GM19397 (cell line): ENCODE data around the gene FAM43B.

Experiments used
- ATAC-seq: cut with Tn5 transposase; IDR thresholded peaks from one replicate; pipeline ENCODE4 v1.9.1; 2021; ENCODE audit warnings: mild to moderate bottlenecking, moderate library complexity; ENCODE audit not compliant: unreplicated experiment

The FAM43B gene

DNA sequence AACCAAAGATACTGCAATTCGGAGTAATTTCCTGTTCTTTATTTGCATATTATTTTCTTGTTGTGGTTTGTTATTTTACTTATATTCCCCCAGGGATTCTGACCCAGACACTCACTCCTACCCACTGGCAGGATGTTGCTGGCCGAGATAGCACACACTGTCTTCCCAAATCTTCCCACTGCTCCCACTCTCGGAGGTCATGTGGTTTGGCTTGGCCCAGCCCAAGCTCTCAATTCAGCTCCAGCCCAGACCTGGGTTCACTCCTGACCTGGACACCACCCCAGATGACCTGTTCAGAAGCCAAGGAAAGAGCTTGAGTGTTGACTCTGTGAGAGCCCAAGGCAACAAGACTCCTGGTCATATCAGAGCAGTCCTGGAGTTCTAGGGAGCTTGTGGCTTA is 1.2 kb upstream of the FAM43B start:
- no peak for ATAC-seq

DNA sequence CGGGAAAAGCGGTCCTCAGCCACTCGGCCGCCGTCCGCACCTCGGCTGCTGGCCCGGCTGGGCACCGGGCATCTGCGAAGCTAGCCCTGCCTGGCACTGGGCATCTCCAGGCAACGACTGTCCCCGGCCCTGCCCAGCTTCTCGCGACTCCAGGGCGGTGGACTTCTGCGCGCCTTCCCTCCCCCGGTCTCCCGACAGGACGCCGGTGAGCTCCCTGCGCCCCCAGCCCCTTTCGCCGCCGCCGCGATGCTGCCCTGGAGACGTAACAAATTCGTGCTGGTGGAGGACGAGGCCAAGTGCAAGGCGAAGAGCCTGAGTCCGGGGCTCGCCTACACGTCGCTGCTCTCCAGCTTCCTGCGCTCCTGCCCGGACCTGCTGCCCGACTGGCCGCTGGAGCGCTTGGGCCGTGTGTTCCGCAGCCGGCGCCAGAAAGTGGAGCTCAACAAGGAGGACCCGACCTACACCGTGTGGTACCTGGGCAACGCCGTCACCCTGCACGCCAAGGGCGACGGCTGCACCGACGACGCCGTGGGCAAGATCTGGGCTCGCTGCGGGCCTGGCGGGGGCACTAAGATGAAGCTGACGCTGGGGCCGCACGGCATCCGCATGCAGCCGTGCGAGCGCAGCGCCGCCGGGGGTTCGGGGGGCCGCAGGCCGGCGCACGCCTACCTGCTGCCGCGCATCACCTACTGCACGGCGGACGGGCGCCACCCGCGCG is 514 bp downstream of the FAM43B start:
- ATAC-seq, result no peak

- ATAC-seq, result no peak
Observed at GRCh38 chr1:20555025-20555757, 2.8 kb downstream of the FAM43B start.

- ATAC-seq, result no peak
Observed at GRCh38 chr1:20555758-20556120, 3.4 kb downstream of the FAM43B start.

DNA sequence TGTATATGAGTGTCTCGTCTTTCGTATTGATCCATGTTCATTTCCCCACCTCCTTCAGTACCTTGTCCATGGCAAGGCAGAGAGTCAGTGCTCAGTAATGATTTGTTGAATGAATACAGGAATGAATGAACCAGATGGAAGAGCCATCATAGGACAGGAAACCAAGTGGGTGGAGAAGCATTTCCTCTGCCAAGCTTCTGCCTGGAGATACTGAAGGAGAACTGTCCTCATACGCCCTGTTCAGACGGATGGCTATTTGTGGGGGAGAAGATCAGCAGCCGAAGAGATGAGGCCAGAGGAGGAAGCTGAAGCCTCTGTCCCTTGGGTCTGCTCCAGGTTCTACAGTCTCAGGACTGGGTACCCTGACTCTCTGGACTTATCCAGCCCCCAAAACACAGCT is 5.8 kb downstream of the FAM43B start:
- no peak for ATAC-seq

- ATAC-seq, result no peak
Observed at GRCh38 chr1:20560966-20561365, 8.6 kb downstream of the FAM43B start.

DNA sequence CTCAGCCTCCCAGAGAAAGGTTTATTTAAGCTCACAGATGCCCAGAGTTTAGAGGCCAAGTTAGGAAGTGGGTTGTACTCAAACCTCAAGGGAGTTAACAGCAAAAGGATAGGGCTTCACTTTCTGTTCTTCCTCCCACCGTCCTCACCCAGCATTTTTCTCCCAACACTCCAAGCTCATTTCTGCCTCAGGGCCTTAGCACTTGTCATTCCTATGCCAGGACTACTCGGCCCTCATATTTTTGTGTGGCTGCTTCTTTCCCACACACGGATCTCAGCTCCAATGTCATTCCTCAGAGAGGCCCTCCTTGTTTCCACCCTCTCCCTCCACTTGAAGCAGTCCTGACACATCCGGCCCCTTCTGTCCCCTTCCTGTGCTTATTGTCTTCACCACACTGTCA is 12.9 kb downstream of the FAM43B start:
- no peak for ATAC-seq

DNA sequence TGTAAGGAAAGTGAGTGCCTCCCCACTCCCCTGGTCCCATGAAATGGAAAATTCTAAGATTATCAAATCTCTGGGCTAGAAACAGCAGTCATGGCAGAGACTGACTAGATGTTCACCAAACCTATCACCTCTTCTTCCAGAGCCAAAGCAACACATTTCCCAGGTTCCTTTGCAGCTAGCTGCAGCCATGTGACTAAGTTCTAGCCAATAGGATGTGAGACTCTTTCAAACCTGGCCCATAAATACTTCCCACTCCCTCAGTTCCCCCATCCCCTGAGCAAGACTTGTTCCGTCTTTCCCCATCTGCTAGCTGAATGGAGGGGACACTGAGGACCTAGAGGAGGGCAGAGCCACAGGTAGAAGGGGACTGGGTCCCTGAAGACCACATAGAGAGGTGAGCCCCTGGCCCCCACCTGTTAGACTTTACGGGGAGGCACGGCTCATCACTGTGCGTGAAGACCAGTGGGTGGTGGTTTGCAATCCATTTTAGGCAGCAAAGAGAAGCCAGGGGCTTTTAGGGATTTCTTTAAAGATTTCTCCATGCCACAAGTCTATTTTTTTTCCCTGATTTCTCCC is 17.2 kb downstream of the FAM43B start:
- no peak for ATAC-seq

DNA sequence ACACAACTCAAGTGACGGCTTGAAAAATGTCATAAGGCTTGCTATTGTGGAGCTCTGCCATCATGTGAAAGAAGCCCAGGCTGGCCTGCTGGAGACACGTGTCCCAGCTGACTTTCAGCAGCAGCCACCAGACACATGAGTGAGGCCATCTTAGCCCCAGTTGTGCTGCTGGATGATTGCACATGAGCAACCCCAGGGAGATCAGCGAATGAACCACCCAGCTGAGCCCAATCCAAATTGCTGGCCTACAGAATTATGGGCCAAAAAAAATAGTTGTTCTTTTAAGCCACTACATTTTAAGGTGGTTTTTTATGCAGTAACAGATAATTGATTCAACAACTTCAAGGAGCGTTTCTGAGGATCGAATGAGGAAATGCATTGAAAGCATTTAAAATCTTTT is 19.1 kb downstream of the FAM43B start:
- ATAC-seq, result no peak

DNA sequence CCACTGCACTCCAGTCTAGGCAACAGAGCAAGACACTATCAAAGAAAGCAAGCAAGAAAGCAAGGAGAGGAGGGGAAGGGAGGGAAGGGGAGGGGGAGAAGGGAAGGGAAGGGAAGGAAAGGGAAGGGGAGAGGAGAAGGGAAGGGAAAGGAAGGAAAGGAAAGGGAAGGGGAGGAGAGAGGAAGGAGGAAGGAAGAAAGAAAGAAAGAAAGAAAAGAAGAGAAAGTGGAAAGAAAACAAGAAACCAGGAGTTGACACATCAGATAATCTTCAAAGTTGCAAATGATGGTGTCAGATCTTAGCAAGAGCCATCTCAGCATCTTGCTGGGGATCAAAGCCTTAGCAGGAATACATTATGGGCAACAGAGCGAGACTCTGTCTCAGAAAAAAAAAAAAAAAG is 21.6 kb downstream of the FAM43B start:
- ATAC-seq, result no peak

DNA sequence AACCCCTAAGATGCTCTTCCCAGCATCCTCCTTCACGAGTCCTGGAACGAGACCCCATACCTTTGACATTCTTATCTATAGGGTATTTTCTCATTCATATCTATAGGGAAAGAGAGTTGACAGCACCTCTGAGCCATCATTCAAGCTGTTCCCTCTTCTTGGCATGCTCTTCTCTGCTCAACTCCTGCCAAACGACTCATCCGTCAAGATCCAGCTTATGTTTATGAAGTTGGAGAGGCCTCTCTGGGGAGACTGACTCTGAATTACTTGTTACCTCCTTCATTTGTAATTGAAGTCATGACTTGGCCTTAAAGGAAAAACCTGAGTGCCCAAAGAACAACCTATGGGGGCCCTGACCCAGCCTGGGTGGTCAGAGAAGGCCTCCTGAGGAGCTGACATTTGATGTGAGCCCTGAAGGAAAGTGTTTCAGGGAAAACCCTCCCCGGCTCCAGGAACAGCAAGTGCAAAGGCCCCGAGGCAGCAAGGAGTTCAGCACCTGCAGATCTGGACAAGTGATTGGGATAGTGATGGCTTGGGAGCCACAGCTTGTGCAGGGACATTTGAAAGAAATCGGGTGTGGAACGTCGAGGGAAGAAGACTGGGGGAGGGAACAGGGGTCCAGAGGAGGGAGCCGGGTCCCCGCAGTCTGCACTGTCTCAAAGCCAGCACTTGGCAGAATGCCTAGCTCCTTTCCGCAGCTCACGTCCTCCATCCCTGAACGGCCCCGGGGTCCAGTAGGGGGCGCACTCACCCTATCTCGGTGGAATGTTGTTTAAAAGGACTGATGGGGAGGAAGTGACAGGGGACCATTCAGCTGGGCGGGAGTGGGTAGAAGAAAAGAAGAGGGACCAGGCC is 22.5 kb downstream of the FAM43B start:
- no peak for ATAC-seq

GRCh38 chr1:20575541-20576336 is 23.4 kb downstream of the FAM43B start:
- ATAC-seq, result no peak

DNA sequence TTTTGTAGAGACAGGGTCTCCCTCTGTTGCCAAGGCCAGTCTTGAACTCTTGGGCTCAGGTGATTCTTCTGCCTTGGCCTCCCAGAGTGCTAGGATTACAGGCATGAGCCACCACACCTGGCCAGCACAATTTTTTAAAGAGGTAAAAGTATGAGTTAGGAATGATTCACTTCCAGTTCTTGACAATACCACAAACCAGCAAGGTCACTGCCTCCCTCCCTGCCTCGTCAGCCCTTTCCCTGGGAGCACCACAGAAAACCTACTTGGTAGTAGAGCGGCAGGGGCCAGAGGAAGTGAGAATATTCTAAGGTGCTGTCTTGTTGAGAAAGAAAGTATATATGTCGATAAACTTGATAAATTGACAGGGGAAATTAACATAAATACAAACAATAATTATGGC is 25.7 kb downstream of the FAM43B start:
- ATAC-seq, result no peak

GRCh38 chr1:20578721-20579395 is 26.5 kb downstream of the FAM43B start:
- ATAC-seq, result no peak

DNA sequence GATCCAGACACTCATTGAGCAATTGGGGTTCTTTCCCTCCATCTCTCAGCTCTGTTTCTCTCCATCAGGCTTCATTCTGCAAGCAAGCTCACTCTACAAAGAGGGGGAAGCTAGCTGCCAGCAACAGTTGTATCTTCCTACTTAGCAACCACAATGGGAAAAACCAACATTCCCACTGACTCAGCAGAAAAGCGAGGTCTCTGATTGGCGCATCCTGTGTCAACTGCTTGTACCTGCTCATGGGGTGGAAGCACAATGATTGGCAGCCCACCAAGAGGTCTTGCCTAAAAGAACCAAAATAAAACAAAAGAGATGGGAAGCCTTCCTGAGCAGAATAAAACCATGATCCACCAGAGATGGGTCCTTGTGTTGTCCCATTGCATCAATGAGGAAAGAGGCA is 32.5 kb downstream of the FAM43B start:
- ATAC-seq, result no peak

DNA sequence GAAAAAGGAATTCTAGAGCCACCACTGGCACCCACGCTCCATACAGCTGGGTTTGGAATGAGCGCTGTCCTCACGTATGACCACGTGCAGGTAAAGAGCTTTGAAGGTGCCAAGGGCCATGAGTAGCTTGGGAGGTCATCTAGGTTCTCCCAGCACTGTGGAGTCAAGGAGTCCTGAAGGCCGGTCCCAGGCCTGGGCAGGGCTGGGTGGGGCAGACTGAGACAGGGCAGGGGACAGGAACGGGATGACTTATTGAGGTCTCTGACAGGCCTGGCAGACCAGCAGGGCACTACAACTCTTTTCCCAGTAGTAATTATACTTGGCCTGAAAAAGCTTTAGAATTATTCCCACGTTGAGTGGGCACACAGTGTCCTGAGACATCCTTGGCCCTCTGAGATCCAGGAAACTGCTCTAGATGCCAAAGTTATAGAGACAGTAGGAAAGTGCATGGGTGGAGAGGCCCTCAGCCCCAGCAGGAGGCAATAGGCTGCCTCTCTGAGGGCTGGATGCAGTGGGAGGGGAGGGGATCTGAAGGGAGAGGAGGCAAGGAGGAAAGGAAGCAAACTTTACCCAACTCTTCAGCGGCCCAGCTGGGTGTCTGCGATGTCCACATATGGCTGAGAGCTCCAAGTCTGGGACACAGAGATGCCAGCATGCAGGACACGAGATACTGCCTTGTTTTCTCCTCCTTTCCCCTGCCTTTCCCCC is 34.7 kb downstream of the FAM43B start:
- no peak for ATAC-seq

DNA sequence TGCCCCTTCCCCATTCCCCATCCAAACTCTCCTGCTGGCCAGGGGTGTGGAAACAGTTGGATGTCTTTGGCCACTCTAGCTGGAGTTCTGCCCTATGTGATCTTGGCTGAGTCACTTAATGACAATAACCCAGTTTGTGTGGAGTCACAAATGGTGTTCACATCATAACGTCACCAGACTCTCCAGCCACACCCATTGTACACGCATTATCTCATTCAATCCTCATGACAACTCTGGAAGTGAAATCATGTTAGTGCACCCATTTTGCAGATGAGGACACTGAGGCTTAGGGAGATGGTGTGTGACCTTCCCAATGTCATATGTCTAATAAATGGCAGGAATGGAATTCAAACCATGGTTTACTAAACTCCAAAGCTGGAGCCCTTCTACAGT is 35.3 kb downstream of the FAM43B start:
- no peak for ATAC-seq

DNA sequence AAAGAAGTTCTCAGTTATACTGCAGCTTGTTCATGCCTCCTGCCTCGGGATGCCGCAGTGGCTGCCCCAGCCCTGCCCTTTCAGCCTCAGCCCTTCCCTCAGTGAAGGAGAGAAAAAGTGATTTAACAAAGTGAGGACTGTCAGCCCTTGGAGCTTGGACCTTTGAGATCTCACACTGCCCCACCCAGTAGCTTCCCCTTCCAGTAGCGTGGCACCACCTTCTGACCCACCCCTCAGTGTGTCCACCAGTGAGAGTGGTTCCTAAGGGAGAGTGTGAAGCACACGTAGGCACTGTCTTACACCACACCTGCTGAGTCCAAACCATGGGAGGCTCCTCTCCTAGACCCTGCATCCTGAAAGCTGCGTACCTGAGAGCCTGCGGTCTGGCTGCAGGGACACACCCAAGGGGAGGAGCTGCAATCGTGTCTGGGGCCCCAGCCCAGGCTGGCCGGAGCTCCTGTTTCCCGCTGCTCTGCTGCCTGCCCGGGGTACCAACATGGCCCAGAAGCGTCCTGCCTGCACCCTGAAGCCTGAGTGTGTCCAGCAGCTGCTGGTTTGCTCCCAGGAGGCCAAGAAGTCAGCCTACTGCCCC is 36.4 kb downstream of the FAM43B start, which contains the start of gene CDA:
CDA (plus strand) TSS at position 464 of the 592 bp plus-strand sequence; CDS start at position 497, 33 bp downstream.
- no peak for ATAC-seq
